Measurements from ENCODE around the gene GNG12. TPM values are rescaled to one million over a fixed set of nuclear protein-coding genes. Genes with fewer than 3 reads are reported as not detected.

Gene GNG12
- total and polyA plus RNA-seq, 2 experiments from 2014 or later, result 25.4 to 33.9 TPM

DNA sequence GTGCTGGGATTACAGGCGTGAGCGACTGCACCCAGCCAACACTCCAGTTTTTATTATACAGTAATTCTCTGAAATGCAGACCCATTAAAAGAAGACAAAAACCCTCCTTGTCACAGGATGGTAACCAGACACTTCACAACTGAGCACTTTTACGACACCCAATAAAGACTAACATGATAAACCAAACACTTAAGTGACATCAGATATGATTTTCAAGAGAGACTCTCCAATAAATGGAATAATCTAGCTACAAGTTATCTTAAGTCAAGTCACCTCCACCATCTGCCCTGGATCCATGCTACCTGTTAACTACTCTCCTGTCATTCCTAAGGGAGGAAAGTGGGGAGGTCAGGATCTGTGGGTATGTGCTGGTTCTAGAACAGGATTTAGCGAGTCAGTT lies 5.6 kb downstream of the GNG12 start:
- H3K4me3 ChIP-seq, result no peak overlapping the region
- H3K27ac ChIP-seq, result no peak overlapping the region
- DNase-seq (ENCODE audit: low read depth in 1 of 2, low spot score in 1 of 2), result no peak
- TF ChIP-seq CTCF (IDR thresholded peaks at IDR 0.05; ENCODE audit: low read depth, low read length), result no peak
- peaks cover 13% of the 10 kb centered on the region for H3K4me1 ChIP-seq (ENCODE audit: low read depth)
- H3K36me3 ChIP-seq, result no peaks in the 10 kb centered on the region
- no peaks in the 10 kb centered on the region for H3K9me3 ChIP-seq (ENCODE audit: low read depth)
- no peaks in the 10 kb centered on the region for H3K27me3 ChIP-seq

- Histone ChIP-seq H3K4me3 (no peak overlapping the region), H3K36me3 (no peaks in the 10 kb centered on the region), H3K4me1 (ENCODE audit: low read depth) (peaks cover 3% of the 10 kb centered on the region), H3K9me3 (ENCODE audit: low read depth) (no peaks in the 10 kb centered on the region), H3K27ac (no peak overlapping the region), H3K27me3 (no peaks in the 10 kb centered on the region)
- no peak for DNase-seq (ENCODE audit: low read depth in 1 of 2, low spot score in 1 of 2)
- no peak for TF ChIP-seq CTCF (IDR thresholded peaks at IDR 0.05; ENCODE audit: low read depth, low read length)
These were observed 7.7 kb downstream of the GNG12 start for GRCh38 chr1:67825591-67825990.

DNA sequence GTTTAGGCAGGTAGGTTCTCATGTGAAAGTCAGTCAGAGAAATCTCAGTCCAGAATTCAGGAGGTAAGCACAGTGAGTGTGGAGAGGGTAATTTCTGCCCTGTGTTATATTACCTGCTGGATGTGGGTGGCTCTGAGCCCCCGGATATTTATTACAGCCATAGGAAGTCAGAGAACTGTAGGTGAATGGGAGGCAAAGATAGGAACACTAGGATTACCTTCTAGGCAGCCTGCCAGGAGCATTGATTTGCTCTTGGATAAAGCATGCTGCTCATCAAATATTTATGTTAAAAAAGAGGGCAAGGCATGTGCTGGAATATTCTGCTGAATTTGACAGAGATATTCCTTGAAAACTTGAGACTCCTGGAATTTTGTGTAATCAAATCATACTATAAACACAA lies 8.5 kb downstream of the GNG12 start:
- no peaks in the 10 kb centered on the region for H3K36me3 ChIP-seq
- H3K27ac ChIP-seq, result no peak overlapping the region
- DNase-seq (ENCODE audit: low read depth in 1 of 2, low spot score in 1 of 2), result no peak
- no peaks in the 10 kb centered on the region for H3K9me3 ChIP-seq (ENCODE audit: low read depth)
- H3K4me3 ChIP-seq, result no peak overlapping the region
- H3K4me1 ChIP-seq (ENCODE audit: low read depth), result no peaks in the 10 kb centered on the region
- H3K27me3 ChIP-seq, result no peaks in the 10 kb centered on the region
- no peak for TF ChIP-seq CTCF (IDR thresholded peaks at IDR 0.05; ENCODE audit: low read depth, low read length)

DNA sequence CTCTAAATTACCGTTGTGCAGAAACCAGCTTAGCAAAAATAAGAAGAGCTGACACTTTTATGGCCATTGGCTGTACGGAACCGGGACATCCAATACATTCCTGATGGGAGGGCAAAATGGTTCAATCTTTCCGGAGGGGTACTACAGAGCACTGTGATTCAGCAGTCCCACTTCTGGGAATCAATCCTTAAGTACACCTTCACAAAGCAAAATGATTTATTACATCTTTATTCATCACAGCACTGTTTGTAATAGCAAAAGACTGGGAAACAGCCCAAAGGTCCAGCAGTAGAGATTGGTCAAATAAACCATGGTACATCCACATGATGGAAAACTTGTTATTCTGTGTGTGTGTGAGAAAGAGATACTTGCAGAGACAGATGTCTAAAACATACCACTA lies 9.7 kb downstream of the GNG12 start:
- H3K4me1 ChIP-seq (ENCODE audit: low read depth), result peaks cover 6% of the 10 kb centered on the region
- no peak overlapping the region for H3K4me3 ChIP-seq
- no peaks in the 10 kb centered on the region for H3K27me3 ChIP-seq
- H3K36me3 ChIP-seq, result no peaks in the 10 kb centered on the region
- H3K27ac ChIP-seq, result no peak overlapping the region
- TF ChIP-seq CTCF (IDR thresholded peaks at IDR 0.05; ENCODE audit: low read depth, low read length), result no peak
- DNase-seq (ENCODE audit: low read depth in 1 of 2, low spot score in 1 of 2), result no peak
- H3K9me3 ChIP-seq (ENCODE audit: low read depth), result no peaks in the 10 kb centered on the region

- peaks cover 6% of the 10 kb centered on the region for H3K4me1 ChIP-seq (ENCODE audit: low read depth)
- no peaks in the 10 kb centered on the region for H3K36me3 ChIP-seq
- H3K4me3 ChIP-seq, result no peak overlapping the region
- TF ChIP-seq CTCF (IDR thresholded peaks at IDR 0.05; ENCODE audit: low read depth, low read length), result no peak
- no peak for DNase-seq (ENCODE audit: low read depth in 1 of 2, low spot score in 1 of 2)
- no peak overlapping the region for H3K27ac ChIP-seq
- no peaks in the 10 kb centered on the region for H3K27me3 ChIP-seq
- no peaks in the 10 kb centered on the region for H3K9me3 ChIP-seq (ENCODE audit: low read depth)
These were observed 12.0 kb downstream of the GNG12 start for GRCh38 chr1:67821263-67821662.

All from cardiac muscle cell (in vitro differentiated cells and primary cell).